OCI-LY1 (cell line): ENCODE results near the gene CDCA3.

ENCODE experiments used
- CTCF ChIP-seq: fragments of 200-600 bp; sonication (generic), shearing (Covaris generic); IDR thresholded peaks from 2 replicates; pipeline ENCODE4 v1.5.1; 2017; ENCODE audit warnings: mild to moderate bottlenecking, antibody characterized with exemption, low read length, moderate library complexity, mixed read lengths
- EZH2 ChIP-seq: fragments of 200-600 bp; sonication (generic), shearing (Covaris generic); IDR thresholded peaks from 2 replicates; pipeline ENCODE4 v1.8.0; 2017; ENCODE audit warnings: borderline replicate concordance, mixed run types, mild to moderate bottlenecking, antibody characterized with exemption, low read length, moderate library complexity, mixed read lengths

GRCh38 chr12:6840330-6840729 is 10.8 kb downstream of the CDCA3 start:
- TF ChIP-seq CTCF = no peak
- no peak for TF ChIP-seq EZH2
